HFF-Myc (cell line): Measurements from ENCODE around the gene TTC9.

Experiments used
- DNase-seq: peaks from one replicate; pipeline ENCODE4 v3.0.0-alpha.2; 2011; ENCODE audit warnings: low read depth; ENCODE audit errors: extremely low read depth
- H3K4me3 ChIP-seq: replicated peaks from 2 replicates; pipeline ENCODE4 v1.5.1; 2011; ENCODE audit warnings: low read depth, mild to moderate bottlenecking, control low read depth, low read length
- CTCF ChIP-seq: IDR thresholded peaks from 2 replicates; pipeline ENCODE4 v1.5.1; 2012; ENCODE audit warnings: mild to moderate bottlenecking, low read depth, low read length, control low read depth; ENCODE audit errors: missing control alignments

TTC9 gene

GRCh38 chr14:70671652-70672644 lies 30.2 kb downstream of the TTC9 start:
- H3K4me3 ChIP-seq = no peak overlapping the region
- TF ChIP-seq CTCF = no peak
- no peak for DNase-seq

GRCh38 chr14:70677341-70677740 lies 35.6 kb downstream of the TTC9 start:
- TF ChIP-seq CTCF = no peak
- no peak overlapping the region for H3K4me3 ChIP-seq
- DNase-seq = no peak

- TF ChIP-seq CTCF = no peak
- H3K4me3 ChIP-seq = no peak overlapping the region
- DNase-seq = no peak
These were observed 39.0 kb downstream of the TTC9 start for GRCh38 chr14:70680748-70681147.

GRCh38 chr14:70683983-70684382 lies 42.3 kb downstream of the TTC9 start:
- no peak for TF ChIP-seq CTCF
- H3K4me3 ChIP-seq = no peak overlapping the region
- no peak for DNase-seq

- no peak for TF ChIP-seq CTCF
- no peak overlapping the region for H3K4me3 ChIP-seq
- DNase-seq = no peak
These were observed 43.9 kb downstream of the TTC9 start for GRCh38 chr14:70685474-70686197.

- no peak for DNase-seq
- TF ChIP-seq CTCF = no peak
- H3K4me3 ChIP-seq = no peak overlapping the region
These were observed 50.5 kb downstream of the TTC9 start for GRCh38 chr14:70692210-70692609.
